Fibroblast of the conjunctiva (primary cell): ENCODE results near the gene REEP2.
"Not testable (repeated sequence)": the region's sequence is repeated elsewhere in the genome, so short reads cannot be mapped to it uniquely, and the experiment has no call there.

ENCODE experiments used
- DNase-seq: peaks from one replicate; pipeline ENCODE4 v3.0.0-alpha.2; 2010; ENCODE audit warnings: low read depth

Gene REEP2

DNA sequence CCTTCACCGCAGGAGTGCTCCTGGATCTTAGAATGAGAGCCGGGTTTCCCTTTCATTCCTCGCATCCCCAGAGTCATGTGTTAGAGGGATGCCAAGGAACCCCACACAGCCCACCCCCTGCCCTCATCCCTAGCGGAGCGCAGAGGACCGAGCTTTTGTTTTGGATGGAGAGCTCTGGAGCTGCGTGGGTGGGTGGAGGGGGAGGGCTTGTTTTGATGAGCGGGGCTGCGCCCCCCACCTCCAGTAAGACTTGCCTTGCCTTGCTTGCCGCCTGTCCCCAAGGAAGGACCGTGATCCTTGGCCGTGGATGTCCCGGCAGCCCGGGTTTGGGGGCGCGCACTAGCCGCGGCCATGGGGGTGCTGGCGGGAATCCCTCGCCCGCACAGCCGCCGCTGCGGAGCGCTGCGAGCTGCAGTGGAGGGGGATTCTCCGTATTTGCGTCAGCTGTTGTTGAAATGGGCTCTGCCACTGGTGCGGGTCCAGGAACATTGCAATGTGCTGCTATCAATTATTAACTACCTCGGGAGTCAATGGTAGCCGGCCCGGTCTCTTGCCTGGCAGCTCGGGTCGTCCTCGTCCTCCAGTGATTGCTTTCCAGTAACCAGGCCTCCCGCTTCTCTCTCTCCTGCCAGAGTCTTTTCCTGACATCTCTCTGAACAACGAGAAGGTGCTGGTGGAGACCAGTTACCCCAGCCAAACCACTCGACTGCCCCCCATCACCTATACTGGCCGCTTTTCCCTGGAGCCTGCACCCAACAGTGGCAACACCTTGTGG, 27.5 kb downstream of the REEP2 start:
- no peak for DNase-seq

DNA sequence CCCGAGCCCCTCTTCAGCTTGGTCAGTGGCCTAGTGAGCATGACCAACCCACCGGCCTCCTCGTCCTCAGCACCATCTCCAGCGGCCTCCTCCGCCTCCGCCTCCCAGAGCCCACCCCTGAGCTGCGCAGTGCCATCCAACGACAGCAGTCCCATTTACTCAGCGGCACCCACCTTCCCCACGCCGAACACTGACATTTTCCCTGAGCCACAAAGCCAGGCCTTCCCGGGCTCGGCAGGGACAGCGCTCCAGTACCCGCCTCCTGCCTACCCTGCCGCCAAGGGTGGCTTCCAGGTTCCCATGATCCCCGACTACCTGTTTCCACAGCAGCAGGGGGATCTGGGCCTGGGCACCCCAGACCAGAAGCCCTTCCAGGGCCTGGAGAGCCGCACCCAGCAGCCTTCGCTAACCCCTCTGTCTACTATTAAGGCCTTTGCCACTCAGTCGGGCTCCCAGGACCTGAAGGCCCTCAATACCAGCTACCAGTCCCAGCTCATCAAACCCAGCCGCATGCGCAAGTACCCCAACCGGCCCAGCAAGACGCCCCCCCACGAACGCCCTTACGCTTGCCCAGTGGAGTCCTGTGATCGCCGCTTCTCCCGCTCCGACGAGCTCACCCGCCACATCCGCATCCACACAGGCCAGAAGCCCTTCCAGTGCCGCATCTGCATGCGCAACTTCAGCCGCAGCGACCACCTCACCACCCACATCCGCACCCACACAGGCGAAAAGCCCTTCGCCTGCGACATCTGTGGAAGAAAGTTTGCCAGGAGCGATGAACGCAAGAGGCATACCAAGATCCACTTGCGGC, 28.2 kb downstream of the REEP2 start:
- no peak for DNase-seq

DNA sequence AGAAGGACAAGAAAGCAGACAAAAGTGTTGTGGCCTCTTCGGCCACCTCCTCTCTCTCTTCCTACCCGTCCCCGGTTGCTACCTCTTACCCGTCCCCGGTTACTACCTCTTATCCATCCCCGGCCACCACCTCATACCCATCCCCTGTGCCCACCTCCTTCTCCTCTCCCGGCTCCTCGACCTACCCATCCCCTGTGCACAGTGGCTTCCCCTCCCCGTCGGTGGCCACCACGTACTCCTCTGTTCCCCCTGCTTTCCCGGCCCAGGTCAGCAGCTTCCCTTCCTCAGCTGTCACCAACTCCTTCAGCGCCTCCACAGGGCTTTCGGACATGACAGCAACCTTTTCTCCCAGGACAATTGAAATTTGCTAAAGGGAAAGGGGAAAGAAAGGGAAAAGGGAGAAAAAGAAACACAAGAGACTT, 28.9 kb downstream of the REEP2 start:
- no peak for DNase-seq

- DNase-seq: no peak
These were observed 29.5 kb downstream of the REEP2 start for GRCh38 chr5:138468133-138468965.

DNA sequence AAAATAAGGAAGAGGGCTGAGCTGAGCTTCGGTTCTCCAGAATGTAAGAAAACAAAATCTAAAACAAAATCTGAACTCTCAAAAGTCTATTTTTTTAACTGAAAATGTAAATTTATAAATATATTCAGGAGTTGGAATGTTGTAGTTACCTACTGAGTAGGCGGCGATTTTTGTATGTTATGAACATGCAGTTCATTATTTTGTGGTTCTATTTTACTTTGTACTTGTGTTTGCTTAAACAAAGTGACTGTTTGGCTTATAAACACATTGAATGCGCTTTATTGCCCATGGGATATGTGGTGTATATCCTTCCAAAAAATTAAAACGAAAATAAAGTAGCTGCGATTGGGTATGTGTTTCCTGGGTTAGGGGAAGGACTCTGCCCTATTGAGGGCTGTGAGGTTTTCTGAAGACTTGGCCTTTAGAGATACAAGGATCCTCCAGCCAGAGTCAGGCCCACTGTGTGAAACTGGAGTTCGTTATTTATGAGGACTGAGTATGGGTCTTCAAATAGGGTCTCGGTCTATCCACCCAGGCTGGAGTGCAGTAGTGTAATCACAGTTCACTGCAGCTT, 30.2 kb downstream of the REEP2 start:
- DNase-seq: no peak

- DNase-seq: no peak
These were observed 30.9 kb downstream of the REEP2 start for GRCh38 chr5:138469540-138470321.

- DNase-seq: no peak
These were observed 31.6 kb downstream of the REEP2 start for GRCh38 chr5:138470322-138471051.

GRCh38 chr5:138471052-138471361, 32.1 kb downstream of the REEP2 start:
- DNase-seq: no peak

DNA sequence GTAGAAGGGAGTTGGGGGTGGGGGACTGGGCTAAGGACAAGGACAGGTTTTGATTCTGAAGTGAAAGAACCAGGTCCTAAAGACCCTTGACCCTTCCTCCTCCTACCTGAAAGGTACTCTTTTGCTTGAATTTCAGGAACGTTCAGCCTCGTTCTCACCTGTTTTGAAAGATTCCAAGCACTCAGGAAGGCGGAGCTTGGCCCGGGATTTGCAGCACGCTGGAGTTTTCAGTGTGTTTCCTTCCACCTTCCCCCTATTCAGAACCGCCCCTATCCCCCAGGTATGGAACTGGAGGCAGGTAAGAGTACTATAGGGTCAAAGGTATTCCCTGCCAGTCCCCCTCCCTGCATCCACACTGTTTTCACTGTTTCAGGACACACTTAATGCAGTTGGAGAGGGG, 33.5 kb downstream of the REEP2 start:
- no peak for DNase-seq

DNA sequence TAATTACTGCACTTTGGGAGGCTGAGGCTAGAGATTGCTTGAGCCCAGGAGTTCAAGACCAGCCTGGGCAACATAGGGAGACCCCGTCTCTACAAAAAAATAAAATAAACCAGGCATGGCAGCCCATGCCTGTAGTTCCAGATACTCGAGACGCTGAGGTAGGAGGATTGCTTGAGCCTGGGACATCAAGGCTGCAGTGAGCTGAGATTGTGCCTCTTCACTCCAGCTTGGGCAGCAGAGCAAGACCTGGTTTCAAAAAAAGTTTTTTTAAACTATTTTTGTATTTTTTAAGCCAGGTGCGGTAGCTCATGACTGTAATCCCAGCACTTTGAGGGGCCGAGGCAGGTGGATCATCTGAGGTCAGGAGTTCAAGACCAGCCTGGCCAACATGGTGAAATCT, 34.3 kb downstream of the REEP2 start:
- not testable (repeated sequence) for DNase-seq

DNA sequence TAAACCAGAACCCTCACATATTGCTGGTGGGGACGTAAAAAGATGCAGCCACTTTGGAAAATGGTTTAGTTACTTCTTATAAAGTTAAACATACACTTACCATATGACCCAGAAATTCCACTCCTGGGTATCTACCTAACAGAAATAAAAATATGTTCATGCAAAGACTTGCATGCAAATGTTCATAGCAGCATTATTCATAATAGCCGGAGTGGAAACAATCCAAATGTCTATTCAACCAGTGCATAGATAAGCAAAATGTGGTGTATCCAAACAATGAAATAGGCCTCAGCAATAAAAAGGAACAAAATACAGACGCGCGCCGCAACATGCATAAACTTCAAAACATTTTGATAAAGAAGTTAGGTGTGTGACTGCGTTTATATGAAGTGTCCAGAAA, 38.1 kb downstream of the REEP2 start:
- DNase-seq: no peak

DNA sequence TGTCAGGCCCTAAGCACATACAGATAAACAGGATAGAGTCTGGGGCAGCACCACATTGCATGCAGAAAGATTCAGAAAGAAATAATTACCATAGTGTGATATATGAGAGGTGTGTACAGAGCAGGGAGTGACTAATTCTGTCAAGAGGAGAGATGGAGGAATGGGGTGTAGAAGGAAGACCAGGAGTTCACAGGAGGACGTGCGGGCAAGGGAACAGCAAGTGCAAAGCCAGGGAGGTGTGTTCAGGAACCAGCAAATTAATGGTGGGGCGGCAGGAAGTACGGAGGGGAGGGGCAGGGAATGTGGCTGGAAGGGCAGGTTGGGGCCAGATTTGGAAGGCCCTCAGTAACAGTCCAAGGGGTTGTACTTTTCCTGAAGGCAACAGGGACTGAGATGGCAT, 43.8 kb downstream of the REEP2 start:
- DNase-seq: no peak

- no peak for DNase-seq
These were observed 49.7 kb downstream of the REEP2 start for GRCh38 chr5:138488481-138488945.

GRCh38 chr5:138489683-138490061, 50.8 kb downstream of the REEP2 start:
- DNase-seq: no peak

DNA sequence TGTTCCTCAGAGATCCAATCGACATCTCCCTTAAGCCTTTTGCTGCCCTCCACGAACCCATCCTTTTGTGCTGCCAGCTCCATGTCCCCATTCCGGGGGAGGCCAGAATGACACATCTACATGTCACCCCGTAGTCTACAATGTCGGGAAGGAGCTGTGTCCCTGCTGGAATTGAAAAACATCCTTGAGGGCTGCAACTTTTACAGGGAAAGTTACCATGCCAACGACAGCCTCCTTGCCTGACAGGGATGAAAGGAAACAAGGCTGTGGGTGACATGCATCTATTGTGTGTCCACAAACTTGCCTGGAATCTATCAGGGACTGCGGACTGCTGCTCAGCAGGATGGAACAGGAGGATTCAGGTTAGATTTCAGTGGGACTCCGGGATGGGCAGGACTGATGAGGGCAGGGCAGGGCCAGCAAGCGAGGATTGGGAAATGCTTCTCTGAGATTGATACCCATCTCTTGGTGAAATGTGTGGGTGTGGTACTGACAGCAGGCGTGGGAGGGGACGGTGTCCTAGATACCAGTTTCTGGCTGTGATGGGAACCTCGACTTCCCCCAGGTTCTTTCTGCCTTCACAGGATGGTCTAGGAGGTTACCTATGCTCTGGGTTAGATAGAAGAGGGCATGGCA, 51.9 kb downstream of the REEP2 start:
- DNase-seq: no peak

GRCh38 chr5:138491284-138491648, 52.4 kb downstream of the REEP2 start:
- no peak for DNase-seq

DNA sequence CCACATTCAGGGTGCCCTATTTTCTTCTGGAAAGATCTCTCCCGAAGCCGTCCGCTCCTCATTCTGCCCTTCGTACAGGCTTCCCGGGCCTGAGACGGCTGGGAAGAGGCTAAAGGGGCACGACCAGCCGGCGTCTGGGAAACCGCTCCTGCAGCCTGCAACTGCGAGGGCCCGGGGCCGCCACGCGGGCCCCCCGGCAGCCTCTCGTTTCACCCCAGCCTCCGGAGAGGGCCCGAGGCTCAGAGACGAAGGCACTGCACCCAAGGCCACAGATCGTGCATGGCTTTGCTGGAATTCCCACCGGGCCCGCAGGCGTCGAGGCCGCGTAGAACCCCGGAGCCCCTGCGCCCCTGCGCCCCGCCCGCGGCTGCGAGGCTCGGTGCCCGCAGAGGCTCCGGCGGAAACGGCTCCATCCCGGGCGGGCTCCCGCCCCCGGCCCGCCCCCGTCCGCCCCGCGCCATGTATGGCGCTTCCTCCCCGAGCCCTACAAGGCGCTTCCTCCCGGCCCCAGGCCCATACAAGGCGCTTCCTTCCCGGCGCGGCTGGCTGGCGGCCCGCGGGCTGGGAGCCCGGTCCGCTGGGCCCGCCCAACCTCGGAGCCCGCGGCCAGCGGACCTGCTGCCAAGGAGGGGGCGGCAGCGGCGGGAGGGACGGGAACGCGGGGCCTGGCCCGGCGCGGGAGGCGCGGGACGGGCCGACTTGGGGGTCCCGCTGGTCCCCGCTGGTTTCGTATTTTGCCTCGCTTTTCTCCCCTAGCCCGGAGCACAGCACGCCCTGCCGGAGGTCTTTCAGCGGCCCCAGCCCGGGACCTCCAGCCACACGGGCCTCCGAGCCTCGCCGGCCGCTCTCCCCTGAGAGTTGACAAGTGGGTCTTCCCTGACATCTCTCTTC, 53.1 kb downstream of the REEP2 start:
- DNase-seq: peak; percentile 87

DNA sequence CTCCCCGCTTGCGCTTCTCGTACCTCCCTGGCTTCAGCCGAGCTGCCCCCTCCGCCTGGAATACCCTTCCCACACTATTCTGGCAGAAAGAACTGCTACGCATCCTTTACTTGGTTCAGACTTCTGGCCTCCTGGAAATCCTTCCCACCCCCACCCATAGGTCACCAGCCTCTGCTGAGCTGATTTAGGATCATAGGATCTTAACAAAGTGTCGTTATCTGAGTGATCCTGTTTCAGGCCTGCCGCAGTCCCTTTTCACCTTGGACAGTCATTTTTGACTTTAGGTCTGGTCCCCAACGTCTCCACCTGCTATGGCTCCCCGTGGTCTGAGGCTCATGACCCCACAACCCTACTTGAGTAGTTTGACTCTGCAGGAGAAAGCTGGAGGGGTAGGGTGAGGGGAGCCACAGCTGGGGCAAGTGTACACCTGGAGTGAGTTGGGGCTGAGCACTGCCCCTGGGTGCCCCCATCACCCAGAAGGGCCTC, 53.7 kb downstream of the REEP2 start:
- no peak for DNase-seq

- no peak for DNase-seq
These were observed 56.5 kb downstream of the REEP2 start for GRCh38 chr5:138495351-138495750.
